KBM-7 (cell line): ENCODE results near the gene EIF2D.
"Not testable (repeated sequence)": the region's sequence is repeated elsewhere in the genome, so short reads cannot be mapped to it uniquely, and the experiment has no call there.

ENCODE experiments used
- DNase-seq: peaks from one replicate; pipeline ENCODE4 v3.0.0-alpha.2; 2015
- in situ Hi-C: fragments of 300-500 bp; cut with MboI; formaldehyde crosslinking; loops from 2 replicates; pipeline ENCODE4 v1.14.3; 2020; ENCODE audit warnings: low sequenced_read_pairs, low pct_unique_long_range_greater_than_20kb, mixed read lengths

EIF2D gene

DNA sequence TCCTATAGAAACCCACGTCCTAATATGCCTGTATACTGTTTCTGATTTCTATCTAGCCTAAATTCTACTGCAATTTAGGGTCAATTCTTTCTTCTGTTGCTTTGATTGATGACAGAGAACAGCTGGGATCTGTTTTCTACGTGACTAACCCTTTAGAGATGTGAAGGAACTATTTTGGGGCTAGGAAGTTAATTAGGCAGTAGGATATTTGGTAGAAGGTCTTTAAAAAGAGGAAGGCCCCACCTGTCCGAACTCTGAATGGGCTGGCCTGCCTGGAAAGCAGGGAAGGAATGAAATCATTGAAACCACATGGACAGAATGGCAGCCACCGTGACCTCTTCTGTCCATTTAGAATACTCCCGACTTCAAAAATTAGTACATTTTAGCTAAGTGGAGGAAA, 21.0 kb downstream of the EIF2D start:
- DNase-seq: no peak
- in situ Hi-C loops: no loop called here

DNA sequence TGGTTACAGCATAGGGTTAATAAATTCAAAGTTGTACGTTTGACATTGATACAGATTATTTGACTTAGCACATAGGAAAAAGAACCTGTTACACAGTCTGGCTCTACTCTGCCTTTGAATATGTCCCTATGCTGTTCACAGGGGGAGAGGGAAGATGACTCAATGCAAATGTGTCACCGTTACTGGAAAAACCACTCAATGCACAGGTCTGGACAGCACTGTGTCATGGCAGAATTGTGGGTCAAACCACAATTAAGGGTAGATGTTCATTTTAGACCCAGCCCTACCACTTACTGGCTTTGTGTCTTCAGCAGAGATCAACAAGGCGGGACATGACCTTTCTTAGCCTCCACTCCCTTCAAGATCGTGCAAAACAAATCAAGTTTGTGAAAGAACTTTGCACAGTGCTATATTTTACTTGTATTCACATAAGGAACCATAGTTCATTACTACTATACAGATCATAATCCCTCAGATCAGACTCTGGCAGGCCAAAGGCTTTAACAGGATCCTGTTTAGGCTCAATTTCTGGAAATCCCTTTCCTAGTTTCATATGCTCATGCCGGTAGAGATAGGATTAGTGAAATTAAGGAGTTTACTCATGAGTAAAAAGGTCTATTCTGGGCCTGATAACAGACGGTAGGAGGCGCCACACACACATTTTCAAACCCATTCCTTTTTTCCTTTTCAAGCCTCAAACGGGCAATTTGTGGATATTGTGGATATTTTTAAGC, 22.1 kb downstream of the EIF2D start:
- DNase-seq: no peak
- in situ Hi-C loops: no loop called here

DNA sequence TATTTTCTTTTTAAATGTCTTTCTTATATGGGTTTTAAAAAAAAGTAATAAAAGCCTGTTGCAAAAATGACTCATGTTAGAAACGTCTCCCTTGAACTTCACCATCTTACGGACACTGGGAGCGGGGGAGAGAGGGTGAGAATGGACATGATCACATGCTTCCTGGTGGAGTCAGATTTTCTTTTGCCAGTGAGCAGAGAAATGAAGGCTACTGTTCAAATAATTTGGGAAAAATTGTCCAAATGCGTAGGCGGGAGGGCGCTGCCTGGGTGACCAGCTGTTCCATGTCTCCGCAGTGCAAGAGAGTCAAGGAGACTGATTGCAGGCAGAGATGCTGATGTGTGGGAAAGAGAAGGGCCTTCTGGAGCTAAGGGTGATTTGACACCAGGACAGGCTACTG, 23.1 kb downstream of the EIF2D start:
- no peak for DNase-seq
- in situ Hi-C loops: loop anchor here (10.0 kb wide), 1 partner anchor 94 kb away; no protein-coding TSS in a partner anchor

DNA sequence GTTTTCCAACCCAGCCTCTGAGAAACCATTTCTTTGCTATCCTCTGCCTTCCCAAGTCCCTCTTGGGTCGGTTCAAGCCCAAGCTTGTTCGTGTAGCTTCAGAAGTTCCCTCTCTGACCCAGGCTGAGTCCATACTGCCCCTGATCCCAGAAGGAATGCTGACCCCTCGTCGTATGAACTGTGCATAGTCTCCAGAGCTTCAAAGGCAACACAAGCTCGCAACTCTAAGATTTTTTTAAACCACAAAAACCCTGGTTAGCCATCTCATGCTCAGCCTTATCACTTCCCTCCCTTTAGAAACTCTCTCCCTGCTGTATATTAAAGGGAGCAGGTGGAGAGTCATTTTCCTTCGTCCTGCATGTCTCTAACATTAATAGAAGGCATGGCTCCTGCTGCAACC, 23.8 kb downstream of the EIF2D start:
- in situ Hi-C loops: loop anchor here (10.0 kb wide), 1 partner anchor 94 kb away; no protein-coding TSS in a partner anchor
- no peak for DNase-seq

DNA sequence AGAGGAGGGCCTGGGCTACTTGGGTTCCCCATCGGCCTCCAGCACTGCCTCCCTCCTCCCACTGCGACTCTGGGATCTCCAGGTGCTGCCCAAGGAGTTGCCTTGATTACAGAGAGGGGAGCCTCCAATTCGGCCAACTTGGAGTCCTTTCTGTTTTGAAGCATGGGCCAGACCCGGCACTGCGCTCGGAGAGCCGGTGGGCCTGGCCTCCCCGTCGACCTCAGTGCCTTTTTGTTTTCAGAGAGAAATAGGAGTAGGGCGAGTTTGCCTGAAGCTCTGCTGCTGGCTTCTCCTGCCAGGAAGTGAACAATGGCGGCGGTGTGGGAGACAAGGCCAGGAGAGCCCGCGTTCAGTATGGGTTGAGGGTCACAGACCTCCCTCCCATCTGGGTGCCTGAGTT, 24.4 kb downstream of the EIF2D start:
- DNase-seq: no peak
- in situ Hi-C loops: loop anchor here (10.0 kb wide), 1 partner anchor 93 kb away; no protein-coding TSS in a partner anchor

DNA sequence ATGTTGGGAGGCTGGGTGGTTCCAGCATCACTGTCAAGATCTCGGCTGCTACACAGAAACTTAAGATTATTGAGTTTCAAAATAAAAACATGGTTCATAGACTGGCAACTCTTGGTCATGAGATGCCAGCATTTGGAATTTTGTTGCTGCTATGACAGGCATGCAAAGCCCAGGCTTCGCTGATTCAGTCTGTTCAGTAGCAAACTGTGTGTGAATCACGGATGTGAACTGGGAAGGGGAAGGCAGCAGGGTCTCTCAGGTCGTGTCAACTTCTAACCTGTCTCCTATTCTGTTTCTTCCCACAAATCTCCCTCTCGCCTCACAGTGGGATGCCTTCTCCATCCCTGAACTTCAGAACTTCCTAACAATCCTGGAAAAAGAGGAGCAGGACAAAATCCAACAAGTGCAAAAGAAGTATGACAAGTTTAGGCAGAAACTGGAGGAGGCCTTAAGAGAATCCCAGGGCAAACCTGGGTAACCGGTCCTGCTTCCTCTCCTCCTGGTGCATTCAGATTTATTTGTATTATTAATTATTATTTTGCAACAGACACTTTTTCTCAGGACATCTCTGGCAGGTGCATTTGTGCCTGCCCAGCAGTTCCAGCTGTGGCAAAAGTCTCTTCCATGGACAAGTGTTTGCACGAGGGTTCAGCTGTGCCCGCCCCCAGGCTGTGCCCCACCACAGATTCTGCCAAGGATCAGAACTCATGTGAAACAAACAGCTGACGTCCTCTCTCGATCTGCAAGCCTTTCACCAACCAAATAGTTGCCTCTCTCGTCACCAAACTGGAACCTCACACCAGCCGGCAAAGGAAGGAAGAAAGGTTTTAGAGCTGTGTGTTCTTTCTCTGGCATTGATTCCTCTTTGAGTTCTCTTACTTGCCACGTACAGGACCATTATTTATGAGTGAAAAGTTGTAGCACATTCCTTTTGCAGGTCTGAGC, 25.5 kb downstream of the EIF2D start:
- in situ Hi-C loops: loop anchor here (10.0 kb wide), 1 partner anchor 92 kb away; no protein-coding TSS in a partner anchor
- no peak for DNase-seq

DNA sequence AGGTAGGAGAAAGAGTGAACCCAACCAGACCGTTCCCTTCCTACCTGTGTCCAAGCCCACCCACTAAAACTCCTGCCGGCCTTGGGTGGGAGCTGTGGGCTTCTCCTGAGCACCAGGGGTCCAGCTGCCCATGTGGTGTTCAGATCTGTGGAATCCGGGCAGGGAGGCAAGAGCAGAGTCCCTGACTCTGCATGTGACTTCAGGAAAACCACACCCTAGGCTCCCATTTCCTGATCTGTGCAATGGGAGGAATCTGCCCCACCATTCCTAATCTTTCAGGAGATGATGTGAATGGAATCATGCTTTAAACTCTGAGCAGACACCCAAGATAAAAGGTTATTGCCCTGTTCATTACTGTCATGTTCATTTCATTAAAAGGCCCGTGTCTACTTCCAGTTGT, 27.6 kb downstream of the EIF2D start:
- in situ Hi-C loops: loop anchor here (10.0 kb wide), 1 partner anchor 90 kb away; no protein-coding TSS in a partner anchor
- DNase-seq: no peak

DNA sequence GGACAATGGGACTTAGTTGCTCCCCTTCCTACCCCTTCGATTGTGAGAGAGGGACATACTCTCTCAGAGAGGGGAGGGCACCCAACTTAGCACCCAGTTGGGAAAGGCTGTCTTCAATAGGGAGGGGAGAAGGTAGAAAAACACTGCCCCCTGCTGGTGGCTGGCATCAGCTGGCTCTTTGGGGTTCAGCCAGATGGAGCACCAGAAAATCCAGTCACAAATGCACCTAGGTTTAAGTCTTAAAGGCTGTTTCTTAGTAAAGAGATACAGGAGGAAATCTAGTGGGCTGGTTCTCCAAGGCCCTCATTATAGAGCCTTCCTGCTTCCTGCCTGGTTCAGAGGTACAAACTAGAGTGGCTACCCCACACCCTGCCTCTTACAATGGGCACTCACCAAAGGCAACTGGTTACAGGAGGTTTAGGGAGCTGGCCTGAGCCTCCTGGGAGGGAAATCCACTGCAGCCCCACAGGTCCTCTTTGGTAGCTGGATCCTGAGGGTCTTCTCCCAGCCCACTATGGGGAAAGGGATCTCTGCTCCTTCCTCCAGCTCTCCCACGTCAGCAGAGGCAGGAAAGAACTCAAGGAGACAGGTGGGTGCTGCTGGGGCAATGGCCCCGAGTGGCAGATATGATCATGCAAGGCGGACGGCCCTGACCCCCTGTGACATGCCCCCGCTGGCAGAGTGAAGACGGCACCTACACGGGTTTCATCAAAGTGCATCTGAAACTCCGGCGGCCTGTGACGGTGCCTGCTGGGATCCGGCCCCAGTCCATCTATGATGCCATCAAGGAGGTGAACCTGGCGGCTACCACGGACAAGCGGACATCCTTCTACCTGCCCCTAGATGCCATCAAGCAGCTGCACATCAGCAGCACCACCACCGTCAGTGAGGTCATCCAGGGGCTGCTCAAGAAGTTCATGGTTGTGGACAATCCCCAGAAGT, 28.3 kb downstream of the EIF2D start:
- peak; percentile 89 for DNase-seq
- in situ Hi-C loops: loop anchor here (10.0 kb wide), 1 partner anchor 89 kb away; no protein-coding TSS in a partner anchor

DNA sequence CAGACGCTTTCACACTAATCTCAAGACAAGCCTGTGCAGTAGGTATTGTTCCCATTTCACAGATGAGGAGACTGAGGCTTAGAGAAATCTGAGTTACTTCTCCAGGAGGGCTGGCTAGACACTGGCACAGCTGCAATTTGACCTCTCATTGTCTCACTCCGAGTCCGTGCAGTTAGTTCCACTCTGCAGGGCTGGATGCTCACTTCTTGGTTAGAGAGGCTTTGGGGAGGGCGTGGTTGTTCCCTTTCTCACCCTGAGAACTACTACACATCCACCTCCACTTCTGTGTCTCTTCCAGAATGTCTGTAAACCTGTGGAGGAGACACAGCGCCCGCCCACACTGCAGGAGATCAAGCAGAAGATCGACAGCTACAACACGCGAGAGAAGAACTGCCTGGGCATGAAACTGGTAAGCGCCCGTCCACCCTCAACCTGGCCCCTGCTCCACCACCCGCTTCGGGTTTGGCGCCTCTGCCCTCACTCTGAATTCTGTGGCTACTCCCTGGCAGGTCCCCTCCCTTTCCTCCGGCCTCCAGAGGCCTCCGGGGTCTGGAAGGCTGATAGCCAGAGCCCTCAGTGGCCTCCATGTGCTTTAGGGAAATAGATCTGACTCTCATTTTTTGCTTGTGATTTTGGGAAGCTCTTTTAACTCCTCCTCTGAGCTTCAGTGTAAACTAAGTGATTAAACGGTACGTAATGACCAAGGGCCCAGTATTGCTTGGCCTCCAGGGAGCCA, 29.1 kb downstream of the EIF2D start:
- DNase-seq: no peak
- in situ Hi-C loops: loop anchor here (10.0 kb wide), 1 partner anchor 88 kb away; no protein-coding TSS in a partner anchor

DNA sequence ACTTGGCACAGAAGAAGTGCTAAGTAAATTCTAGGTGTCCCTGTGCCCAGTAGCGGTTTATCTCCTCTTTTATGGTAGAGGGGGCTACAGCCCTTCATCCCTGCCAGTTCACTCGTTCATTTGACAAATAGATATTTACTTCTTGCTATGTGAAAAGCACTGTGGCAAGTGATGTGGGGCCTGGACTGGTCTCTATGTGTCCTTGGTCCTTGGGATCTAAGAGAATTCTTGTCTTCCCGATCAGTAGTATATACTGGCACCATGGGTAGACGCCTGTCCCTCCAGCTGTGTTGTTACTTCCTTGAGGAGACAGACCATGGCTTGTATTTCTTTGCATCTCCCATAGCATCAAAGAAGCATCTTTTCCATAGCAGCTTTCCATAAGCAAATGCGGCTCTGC, 29.7 kb downstream of the EIF2D start:
- DNase-seq: no peak
- in situ Hi-C loops: loop anchor here (10.0 kb wide), 1 partner anchor 88 kb away; no protein-coding TSS in a partner anchor

DNA sequence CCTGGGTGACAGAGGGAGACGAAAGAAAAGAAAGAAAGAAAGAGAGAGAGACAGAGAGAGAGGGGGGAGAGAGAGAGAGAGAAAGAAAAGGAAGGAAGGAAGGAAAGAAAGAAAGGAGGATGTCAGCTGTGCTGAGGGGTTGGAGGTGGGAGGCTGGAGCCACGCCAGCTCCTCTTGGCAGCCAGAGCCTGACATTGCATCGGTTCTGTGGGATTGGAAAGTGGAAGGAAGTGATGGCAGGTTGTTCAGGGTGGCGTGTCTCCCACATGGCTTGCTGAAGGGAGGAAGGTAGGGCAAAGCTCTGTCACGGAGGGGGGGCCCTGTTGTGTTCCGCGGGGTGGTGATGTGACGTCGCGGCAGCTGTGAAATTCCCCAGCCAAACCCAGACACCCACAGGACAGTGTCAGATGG, 30.7 kb downstream of the EIF2D start:
- peak; percentile 76 for DNase-seq
- in situ Hi-C loops: loop anchor here (10.0 kb wide), 1 partner anchor 87 kb away; no protein-coding TSS in a partner anchor

DNA sequence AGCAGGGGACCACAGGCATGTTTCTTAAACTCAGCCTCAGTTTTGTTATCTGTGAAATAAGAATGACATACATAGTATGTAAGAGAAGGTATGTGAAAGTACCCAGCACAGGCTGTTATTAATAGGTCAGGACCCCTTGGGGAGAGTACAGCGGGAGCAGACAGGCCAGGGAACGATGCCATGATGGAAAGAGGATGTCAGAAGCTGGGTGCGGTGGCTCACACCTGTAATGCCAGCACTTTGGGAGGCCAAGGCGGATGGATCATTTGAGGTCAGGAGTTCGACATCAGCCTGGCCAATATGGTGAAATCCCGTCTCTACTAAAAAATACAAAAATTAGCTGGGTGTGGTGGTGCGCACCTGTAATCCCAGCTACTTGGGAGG, 31.2 kb downstream of the EIF2D start:
- in situ Hi-C loops: loop anchor here (10.0 kb wide), 1 partner anchor 86 kb away; no protein-coding TSS in a partner anchor
- DNase-seq: not testable (repeated sequence)

DNA sequence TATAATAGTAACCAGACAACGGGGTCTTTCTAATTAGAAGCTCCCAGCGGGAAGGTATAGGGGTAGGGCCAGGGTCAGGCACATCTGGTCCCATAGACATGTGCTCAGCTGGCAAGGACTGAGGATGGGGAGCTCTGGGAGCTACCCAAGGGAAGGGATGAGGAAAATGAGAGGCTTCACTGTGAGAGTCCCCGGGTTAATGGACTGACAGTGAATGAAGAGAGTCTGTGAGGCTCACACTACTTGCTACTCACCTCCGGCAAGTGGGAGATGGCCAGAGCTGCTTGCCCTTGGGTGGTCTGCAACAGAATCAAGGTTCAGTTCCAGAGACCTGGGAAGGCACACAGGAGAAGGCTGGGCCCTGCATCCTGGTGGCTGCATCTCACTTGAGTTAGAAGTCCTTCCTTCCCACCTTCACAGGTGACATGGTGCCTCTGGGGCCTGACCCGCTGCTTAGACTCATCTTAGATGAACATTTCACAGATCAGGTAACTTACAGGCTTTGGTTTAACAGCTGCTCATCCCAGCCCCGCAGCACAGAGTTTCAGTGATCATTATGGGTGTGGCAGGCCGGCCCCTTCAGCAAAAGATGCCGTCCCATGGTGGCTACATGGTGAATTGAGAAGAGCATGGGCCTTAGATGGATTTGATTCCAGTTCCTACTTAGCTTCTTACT, 31.7 kb downstream of the EIF2D start:
- in situ Hi-C loops: loop anchor here (10.0 kb wide), 1 partner anchor 86 kb away; no protein-coding TSS in a partner anchor
- no peak for DNase-seq

DNA sequence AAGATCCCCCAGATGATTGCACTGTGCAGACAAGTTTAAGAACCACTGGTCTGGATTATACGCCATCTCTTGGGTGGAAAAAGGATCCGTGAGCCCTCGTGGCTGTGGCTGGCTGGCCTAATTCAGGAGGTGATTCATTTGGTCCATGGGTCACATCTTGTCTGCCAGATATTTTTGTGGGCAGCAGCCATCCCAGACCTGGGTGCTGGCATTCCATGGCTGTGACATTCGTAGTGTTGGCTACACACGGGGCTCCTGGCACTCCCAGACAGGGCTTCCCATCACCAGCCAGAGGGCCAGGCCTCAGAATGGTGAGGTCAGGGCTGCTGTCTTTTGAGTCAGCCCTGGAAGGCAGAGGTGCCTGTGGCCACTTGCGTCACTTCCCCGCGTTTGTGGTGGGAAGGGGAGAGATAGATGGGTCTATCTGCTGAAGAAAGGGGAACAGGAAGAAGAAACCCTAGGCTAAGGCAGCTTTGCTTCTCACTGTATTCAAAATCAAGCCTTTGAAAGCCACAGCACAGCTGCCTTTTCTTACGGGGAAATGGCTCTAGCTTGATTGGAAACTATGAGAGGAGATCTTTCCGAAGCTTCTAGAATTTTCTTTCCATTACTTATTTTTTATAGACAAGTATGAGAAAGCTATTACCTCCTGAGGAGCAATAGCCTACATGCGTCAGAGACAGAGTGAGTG, 32.4 kb downstream of the EIF2D start:
- in situ Hi-C loops: loop anchor here (10.0 kb wide), 1 partner anchor 85 kb away; no protein-coding TSS in a partner anchor
- DNase-seq: peak; percentile 96

DNA sequence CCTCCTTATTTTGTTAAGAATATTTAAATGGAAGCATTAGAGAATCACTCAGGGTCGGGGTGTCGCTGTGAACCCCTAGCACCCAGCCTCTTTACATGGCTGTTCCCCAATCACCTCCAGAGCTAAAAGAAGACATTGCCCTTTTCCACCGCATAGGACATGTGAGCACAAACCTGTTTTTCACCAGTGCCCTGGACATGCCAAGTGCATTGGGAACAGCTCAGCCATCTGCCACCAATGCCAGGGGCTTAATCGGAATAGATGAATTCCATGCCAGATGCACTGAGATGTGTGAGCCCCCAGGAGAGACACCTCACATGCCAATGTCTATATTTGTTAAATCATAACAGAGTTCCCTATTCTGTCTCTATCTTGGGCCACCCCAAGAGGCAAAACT, 33.3 kb downstream of the EIF2D start:
- DNase-seq: no peak
- in situ Hi-C loops: no loop called here

DNA sequence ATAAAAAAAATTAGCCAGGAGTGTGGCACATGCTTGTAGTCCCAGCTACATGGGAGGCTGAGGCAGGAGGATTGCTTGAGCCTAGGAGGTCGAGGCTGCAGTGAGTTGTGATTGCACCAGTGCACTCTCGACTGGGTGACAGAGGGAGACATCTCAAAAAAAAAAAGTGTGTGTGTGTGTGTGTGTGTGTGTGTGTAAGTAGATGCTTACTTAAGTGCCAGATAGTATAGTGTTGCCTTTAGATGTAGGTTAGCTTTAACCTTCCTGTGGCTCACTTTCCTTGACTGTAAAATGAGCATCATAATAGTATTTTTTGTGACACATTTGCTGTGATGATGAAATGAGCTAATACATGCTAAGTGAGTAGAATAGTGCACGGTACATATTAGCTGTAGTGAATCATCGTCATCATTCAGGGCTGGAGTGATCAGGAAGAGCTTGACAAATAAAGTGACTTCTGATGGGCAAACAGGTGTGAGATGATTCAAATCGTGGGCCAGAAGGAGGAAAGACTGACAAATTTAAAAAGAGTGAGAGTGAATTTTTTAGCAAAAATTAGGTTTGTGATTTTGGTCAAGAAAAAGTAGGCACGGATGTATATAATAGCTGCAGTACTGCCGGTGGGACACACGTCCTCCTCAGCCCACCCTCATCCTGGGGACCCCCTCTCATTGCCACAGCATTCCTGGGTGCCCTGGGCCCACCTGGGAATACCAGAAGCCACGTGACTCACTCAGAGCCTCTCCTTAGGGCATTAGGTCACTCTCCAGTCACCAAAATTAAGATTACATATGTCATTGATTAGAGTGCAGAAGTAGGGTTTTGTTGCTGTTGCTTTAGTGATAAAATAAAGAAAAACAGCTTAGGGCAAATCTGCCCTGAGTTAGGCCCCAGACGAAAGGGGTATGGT, 33.9 kb downstream of the EIF2D start:
- no peak for DNase-seq
- in situ Hi-C loops: no loop called here
